Calu3 (cell line): ENCODE data around the gene VRK3. TPM values are rescaled to one million over a fixed set of nuclear protein-coding genes. Genes with fewer than 3 reads are reported as not detected.

Experiments
- BruUV-seq: library from RNA; stranded (reverse); fragments of 400-500 nt; replicated peaks from 2 replicates; lab custom pipeline; 2021; lab: Mats Ljungman, UMichigan
- CTCF ChIA-PET: fragments of 300-600 bp; sonication (Branson Sonifier 250); formaldehyde crosslinking; loops from one replicate; lab custom pipeline; 2022; ENCODE audit warnings: antibody characterized with exemption; lab: Charles Lee
- DNase-seq: peaks from one replicate; pipeline ENCODE4 v3.0.0; 2022
- H3K27ac Mint-ChIP-seq: one replicate; pipeline ENCODE4 v1.8.0; 2022; ENCODE audit warnings: mixed read lengths; ENCODE audit not compliant: unreplicated experiment
- H3K27me3 Mint-ChIP-seq: one replicate; pipeline ENCODE4 v1.8.0; 2022; ENCODE audit warnings: mixed read lengths; ENCODE audit not compliant: unreplicated experiment
- H3K36me3 Mint-ChIP-seq: one replicate; pipeline ENCODE4 v1.8.0; 2022; ENCODE audit warnings: mild to moderate bottlenecking, moderate library complexity, mixed read lengths; ENCODE audit not compliant: insufficient read depth, unreplicated experiment
- H3K4me1 Mint-ChIP-seq: one replicate; pipeline ENCODE4 v1.8.0; 2022; ENCODE audit warnings: mild to moderate bottlenecking, low read depth, mixed read lengths; ENCODE audit not compliant: unreplicated experiment
- H3K4me3 Mint-ChIP-seq: one replicate; pipeline ENCODE4 v1.8.0; 2022; ENCODE audit warnings: mild to moderate bottlenecking, low read depth, moderate library complexity, mixed read lengths; ENCODE audit not compliant: unreplicated experiment
- H3K9me3 Mint-ChIP-seq: one replicate; pipeline ENCODE4 v1.8.0; 2022; ENCODE audit warnings: low read depth, mixed read lengths; ENCODE audit not compliant: unreplicated experiment
- intact Hi-C: fragments of 100-400 bp; cut with micrococcal nuclease; formaldehyde crosslinking; loops from one replicate; pipeline ENCODE4 v1.10.0; 2022; ENCODE audit not compliant: unreplicated experiment
- total RNA-seq: library from RNA; stranded (reverse); gene quantifications from 2 replicates; pipeline ENCODE4 v1.2.3, GENCODE V29; 2022
- TF ChIP-seq, protein P1 (sequence below): fragments of 200-600 bp; IDR thresholded peaks from one replicate; pipeline ENCODE4 v1.8.0; 2022; ENCODE audit warnings: antibody characterized with exemption; ENCODE audit not compliant: unreplicated experiment

VRK3 gene
- total RNA-seq, 1 experiment from 2014 or later, result 74.5 TPM

DNA sequence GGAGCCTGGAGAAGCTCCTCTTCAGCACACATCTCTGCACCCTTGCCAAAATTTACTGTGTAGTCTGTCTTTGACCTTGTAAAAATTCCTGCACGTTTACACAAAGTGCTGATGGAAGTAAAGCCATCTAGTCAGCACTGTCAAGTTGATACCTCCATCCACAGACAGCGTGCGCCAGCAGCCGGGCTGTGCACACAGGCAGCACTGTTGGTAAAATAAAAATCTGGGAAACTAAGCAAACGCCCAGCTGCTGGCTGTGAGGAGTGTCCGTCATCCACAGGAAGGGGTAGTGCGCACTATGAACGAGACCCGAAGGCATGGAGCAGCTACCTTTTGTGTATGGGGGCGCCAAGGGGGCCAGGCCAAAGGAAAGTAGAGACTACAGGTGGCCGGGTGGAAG, 46.8 kb downstream of the VRK3 start:
- H3K27me3 Mint-ChIP-seq, result no peaks in the 10 kb centered on the region

DNA sequence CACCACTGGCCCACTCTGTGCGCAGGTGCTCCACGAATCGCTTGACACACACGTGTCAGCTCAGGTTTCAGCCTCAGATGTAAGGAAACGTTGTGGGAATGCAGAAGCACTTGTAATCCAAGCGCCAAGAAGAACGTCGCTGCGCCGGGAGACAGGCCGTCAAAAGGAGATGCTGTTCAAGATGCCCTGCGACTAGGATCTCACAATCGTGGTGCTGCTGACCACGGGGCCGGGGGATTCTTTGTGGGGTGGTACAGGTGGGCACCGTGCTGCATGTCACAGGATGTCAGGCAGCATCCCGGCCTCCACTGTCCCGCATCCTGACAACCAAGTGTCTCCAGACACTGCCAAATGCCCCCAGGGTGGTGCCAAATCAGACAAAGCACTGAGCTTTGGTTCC, 47.3 kb downstream of the VRK3 start:
- TF ChIP-seq, protein P1, sequence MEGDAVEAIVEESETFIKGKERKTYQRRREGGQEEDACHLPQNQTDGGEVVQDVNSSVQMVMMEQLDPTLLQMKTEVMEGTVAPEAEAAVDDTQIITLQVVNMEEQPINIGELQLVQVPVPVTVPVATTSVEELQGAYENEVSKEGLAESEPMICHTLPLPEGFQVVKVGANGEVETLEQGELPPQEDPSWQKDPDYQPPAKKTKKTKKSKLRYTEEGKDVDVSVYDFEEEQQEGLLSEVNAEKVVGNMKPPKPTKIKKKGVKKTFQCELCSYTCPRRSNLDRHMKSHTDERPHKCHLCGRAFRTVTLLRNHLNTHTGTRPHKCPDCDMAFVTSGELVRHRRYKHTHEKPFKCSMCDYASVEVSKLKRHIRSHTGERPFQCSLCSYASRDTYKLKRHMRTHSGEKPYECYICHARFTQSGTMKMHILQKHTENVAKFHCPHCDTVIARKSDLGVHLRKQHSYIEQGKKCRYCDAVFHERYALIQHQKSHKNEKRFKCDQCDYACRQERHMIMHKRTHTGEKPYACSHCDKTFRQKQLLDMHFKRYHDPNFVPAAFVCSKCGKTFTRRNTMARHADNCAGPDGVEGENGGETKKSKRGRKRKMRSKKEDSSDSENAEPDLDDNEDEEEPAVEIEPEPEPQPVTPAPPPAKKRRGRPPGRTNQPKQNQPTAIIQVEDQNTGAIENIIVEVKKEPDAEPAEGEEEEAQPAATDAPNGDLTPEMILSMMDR, result no peak
- Mint-ChIP-seq H3K9me3 (no peaks in the 10 kb centered on the region), H3K27ac (no peak overlapping the region), H3K4me3 (no peak overlapping the region), H3K36me3 (peaks cover 46% of the 10 kb centered on the region), H3K27me3 (no peaks in the 10 kb centered on the region), H3K4me1 (no peaks in the 10 kb centered on the region)
- intact Hi-C loops, result no loop called here
- CTCF ChIA-PET, result no interaction called here
- no peak for DNase-seq
- BruUV-seq, result no TSS peak

More for the DNA sequence above, 46.8 kb downstream of the VRK3 start:
- intact Hi-C loops, result no loop called here
- Mint-ChIP-seq H3K27ac (no peak overlapping the region), H3K9me3 (no peaks in the 10 kb centered on the region), H3K36me3 (peaks cover 42% of the 10 kb centered on the region), H3K4me3 (no peak overlapping the region), H3K4me1 (no peaks in the 10 kb centered on the region)
- TF ChIP-seq, protein P1, result no peak
- CTCF ChIA-PET, result no interaction called here
- DNase-seq, result no peak
- BruUV-seq, result no TSS peak

DNA sequence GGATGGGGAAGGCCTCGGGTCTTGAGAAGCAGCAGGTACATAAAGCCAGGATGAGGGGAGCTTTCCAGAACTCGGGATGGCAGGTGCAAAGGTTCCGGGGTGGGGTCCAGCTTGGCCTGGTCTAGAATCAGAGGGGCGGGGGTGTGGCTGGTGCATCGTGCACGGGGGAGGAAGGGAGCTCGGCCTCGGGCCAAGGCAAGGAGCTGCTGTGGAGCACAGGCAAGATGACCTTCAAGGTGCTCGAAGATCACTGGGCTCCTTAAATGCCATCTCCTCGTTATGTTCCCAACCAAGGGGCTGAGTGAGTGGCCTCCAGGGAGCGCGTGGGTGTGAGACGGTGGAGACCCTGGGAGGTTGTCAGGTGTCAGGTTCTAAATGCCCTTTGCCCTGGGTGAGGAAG, 48.1 kb downstream of the VRK3 start:
- no peaks in the 10 kb centered on the region for H3K9me3 Mint-ChIP-seq
- peaks cover 42% of the 10 kb centered on the region for H3K36me3 Mint-ChIP-seq
- H3K4me3 Mint-ChIP-seq, result no peak overlapping the region
- CTCF ChIA-PET, result interaction anchor here (0.6 kb wide), 1 partner anchor 423 kb away, joined by 4 read pairs; no protein-coding TSS in a partner anchor
- H3K4me1 Mint-ChIP-seq, result no peaks in the 10 kb centered on the region
- H3K27ac Mint-ChIP-seq, result no peak overlapping the region
- TF ChIP-seq, protein P1, result no peak
- intact Hi-C loops, result no loop called here
- H3K27me3 Mint-ChIP-seq, result no peaks in the 10 kb centered on the region
- no peak for DNase-seq
- no TSS peak for BruUV-seq

DNA sequence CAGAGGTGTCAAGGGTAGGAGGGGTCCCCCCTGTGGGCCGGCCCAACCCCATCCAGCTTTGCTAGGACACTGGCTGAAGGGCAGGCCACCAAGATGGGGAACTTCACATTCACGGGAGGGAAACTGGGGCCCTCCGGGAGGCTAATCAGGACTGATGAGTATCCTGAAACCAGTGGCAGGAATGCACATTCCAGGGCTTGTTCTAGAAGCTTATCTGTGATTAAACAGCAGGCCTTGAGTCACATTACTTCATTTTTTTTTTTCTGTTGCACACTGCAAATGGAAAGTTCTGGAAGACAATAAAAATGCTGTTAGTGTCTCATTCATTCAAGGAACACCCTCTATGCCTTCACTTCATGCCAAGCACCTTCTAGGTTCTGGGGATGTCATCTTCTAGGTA, 48.7 kb downstream of the VRK3 start:
- CTCF ChIA-PET, result interaction anchor here (0.6 kb wide), 1 partner anchor 424 kb away, joined by 4 read pairs; no protein-coding TSS in a partner anchor
- BruUV-seq, result no TSS peak

More for the DNA sequence above, 48.7 kb downstream of the VRK3 start:
- no peak overlapping the region for H3K4me3 Mint-ChIP-seq
- no peaks in the 10 kb centered on the region for H3K27me3 Mint-ChIP-seq
- H3K36me3 Mint-ChIP-seq, result peaks cover 38% of the 10 kb centered on the region
- H3K27ac Mint-ChIP-seq, result no peak overlapping the region
- H3K9me3 Mint-ChIP-seq, result no peaks in the 10 kb centered on the region
- no peak for DNase-seq
- TF ChIP-seq, protein P1, result no peak
- intact Hi-C loops, result no loop called here
- no peaks in the 10 kb centered on the region for H3K4me1 Mint-ChIP-seq
